GM23338 (cell line): ENCODE measurements around the gene DOCK1. TPM values are rescaled to one million over a fixed set of nuclear protein-coding genes. Genes with fewer than 3 reads are reported as not detected.

Experiments used
- ATAC-seq: fragments of 200-7000 bp; cut with Tn5 transposase; 3 replicates; pipeline ENCODE4 v1.9.1; 2020
- DNase-seq: peaks from one replicate; pipeline ENCODE4 v3.0.0-alpha.2; 2015; ENCODE audit warnings: low spot score
- H2AFZ ChIP-seq: fragments of 200-600 bp; sonication (generic); 2 replicates; pipeline ENCODE4 v1.8.0; 2016; ENCODE audit warnings: antibody characterized with exemption, mild to moderate bottlenecking, moderate library complexity
- H3F3A ChIP-seq: fragments of 200-600 bp; sonication (generic); replicated peaks from 2 replicates; pipeline ENCODE4 v1.8.0; 2017; ENCODE audit warnings: antibody characterized with exemption, mixed run types, low read depth
- H3K27ac ChIP-seq: fragments of 200-600 bp; sonication (generic); 2 replicates; pipeline ENCODE4 v1.6.1; 2016; ENCODE audit warnings: low read depth
- H3K27me3 ChIP-seq: fragments of 200-600 bp; sonication (generic); 2 replicates; pipeline ENCODE4 v1.8.0; 2016; ENCODE audit warnings: mild to moderate bottlenecking, mixed run types, moderate library complexity; ENCODE audit not compliant: insufficient read depth
- H3K36me3 ChIP-seq: fragments of 200-600 bp; sonication (generic); 2 replicates; pipeline ENCODE4 v1.8.0; 2016; ENCODE audit warnings: mild to moderate bottlenecking; ENCODE audit not compliant: insufficient read depth
- H3K4me1 ChIP-seq: fragments of 200-600 bp; sonication (generic); 2 replicates; pipeline ENCODE4 v1.8.0; 2016; ENCODE audit warnings: mild to moderate bottlenecking, moderate library complexity; ENCODE audit not compliant: insufficient read depth
- H3K4me2 ChIP-seq: fragments of 200-600 bp; sonication (generic); 2 replicates; pipeline ENCODE4 v1.7.1; 2017; ENCODE audit warnings: mixed run types
- H3K4me3 ChIP-seq: fragments of 200-600 bp; sonication (generic); 2 replicates; pipeline ENCODE4 v1.6.1; 2016; ENCODE audit warnings: mixed run types
- H3K79me2 ChIP-seq: fragments of 200-600 bp; sonication (generic); replicated peaks from 2 replicates; pipeline ENCODE4 v1.8.0; 2017; ENCODE audit warnings: mild to moderate bottlenecking; ENCODE audit not compliant: insufficient read depth
- H3K9me2 ChIP-seq: fragments of 200-600 bp; sonication (generic); 2 replicates; pipeline ENCODE4 v1.8.0; 2017; ENCODE audit not compliant: insufficient read depth
- H4K20me1 ChIP-seq: fragments of 200-600 bp; sonication (generic); replicated peaks from 2 replicates; pipeline ENCODE4 v1.8.0; 2017; ENCODE audit warnings: mild to moderate bottlenecking; ENCODE audit not compliant: insufficient read depth
- H3K27ac Mint-ChIP-seq: 2 replicates; pipeline ENCODE4 v1.8.0; 2020; ENCODE audit warnings: inconsistent platforms, mild to moderate bottlenecking, moderate library complexity, mixed read lengths
- H3K27me3 Mint-ChIP-seq: 3 replicates; pipeline ENCODE4 v1.8.0; 2022; ENCODE audit warnings: low read depth, mild to moderate bottlenecking, moderate library complexity, mixed read lengths, inconsistent platforms; ENCODE audit not compliant: insufficient read depth, poor library complexity
- H3K36me3 Mint-ChIP-seq: 3 replicates; pipeline ENCODE4 v1.8.0; 2021; ENCODE audit warnings: low read depth, mild to moderate bottlenecking, inconsistent platforms, moderate library complexity, mixed read lengths
- H3K4me1 Mint-ChIP-seq: 3 replicates; pipeline ENCODE4 v1.8.0; 2020; ENCODE audit warnings: mild to moderate bottlenecking, inconsistent platforms, mixed read lengths
- H3K4me3 Mint-ChIP-seq: 3 replicates; pipeline ENCODE4 v1.8.0; 2021; ENCODE audit warnings: moderate library complexity, mild to moderate bottlenecking, inconsistent platforms, mixed read lengths
- H3K9me3 Mint-ChIP-seq: 3 replicates; pipeline ENCODE4 v1.8.0; 2020; ENCODE audit warnings: moderate library complexity, mild to moderate bottlenecking, inconsistent platforms, mixed read lengths
- CREB1 ChIP-seq: fragments of 250-450 bp; sonication (Bioruptor Pico); IDR thresholded peaks from 2 replicates; pipeline ENCODE4 v1.5.0; 2020; ENCODE audit warnings: low read depth, mild to moderate bottlenecking, moderate library complexity
- CTCF ChIP-seq, 2 experiments: fragments of 200-600 bp in 1 of 2; sonication (generic) in 1 of 2; conservative IDR thresholded peaks; 2 replicates each; pipeline versions ENCODE4 v1.5.1 to v1.6.1; 2016 to 2017; ENCODE audit warnings: antibody characterized with exemption in 2 of 2, low read depth in 2 of 2, mild to moderate bottlenecking in 2 of 2, moderate library complexity in 1 of 2
- ETS1 ChIP-seq: IDR thresholded peaks from 2 replicates; pipeline ENCODE4 v1.6.1; 2016; ENCODE audit warnings: antibody characterized with exemption
- EZH2 ChIP-seq: fragments of 200-600 bp; sonication (generic); IDR thresholded peaks from one replicate; pipeline ENCODE4 v1.8.0; 2017; ENCODE audit warnings: antibody characterized with exemption, mild to moderate bottlenecking, low read depth; ENCODE audit not compliant: unreplicated experiment
- JUNB ChIP-seq: IDR thresholded peaks from one replicate; pipeline ENCODE4 v1.6.1; 2016; ENCODE audit warnings: antibody characterized with exemption; ENCODE audit not compliant: unreplicated experiment
- NANOG ChIP-seq: IDR thresholded peaks from 2 replicates; pipeline ENCODE4 v1.6.1; 2016; ENCODE audit warnings: antibody characterized with exemption, borderline replicate concordance
- POLR2AphosphoS5 ChIP-seq: IDR thresholded peaks from 2 replicates; pipeline ENCODE4 v1.6.1; 2016; ENCODE audit warnings: antibody characterized with exemption, low read depth
- REST ChIP-seq: IDR thresholded peaks from one replicate; pipeline ENCODE4 v1.6.1; 2018; ENCODE audit warnings: antibody characterized with exemption; ENCODE audit not compliant: unreplicated experiment
- STAT1 ChIP-seq: IDR thresholded peaks from one replicate; pipeline ENCODE4 v1.6.1; 2016; ENCODE audit warnings: antibody characterized with exemption; ENCODE audit not compliant: unreplicated experiment
- ZNF331 ChIP-seq: fragments of 250-450 bp; sonication (Bioruptor Pico); IDR thresholded peaks from 2 replicates; pipeline ENCODE4 v1.5.0; 2020; ENCODE audit warnings: low read depth, mild to moderate bottlenecking, moderate library complexity
- ZNF462 ChIP-seq: fragments of 250-450 bp; sonication (Bioruptor Pico); IDR thresholded peaks from 2 replicates; pipeline ENCODE4 v1.5.0; 2020; ENCODE audit warnings: mild to moderate bottlenecking, moderate library complexity
- polyA plus RNA-seq: library from polyadenylated mRNA; unstranded; fragments of >200 nt; fragmentation: Nextera tagmentation; extraction: Ambion mirVana; gene quantifications from 2 replicates; pipeline ENCODE4 v1.2.1, GENCODE V29; 2016
- total RNA-seq: library from RNA; depleted of rRNA; stranded (reverse); fragments of >200 nt; shearing (Covaris generic); gene quantifications from 2 replicates; pipeline ENCODE4 v1.2.3, GENCODE V29; 2014

Gene DOCK1
- total and polyA plus RNA-seq, 2 experiments from 2014 or later = 13.2 to 55.3 TPM

GRCh38 chr10:127262606-127263005 is 357.4 kb downstream of the DOCK1 start (continued):
- TF ChIP-seq STAT1 (no peak), ZNF331 (no peak), CTCF (conservative IDR thresholded peaks at IDR 0.05; ENCODE audit: low read depth in 2 of 2) (no peak), REST (no peak), EZH2 (no peak), CREB1 (CRISPR knock-in tag) (no peak), ETS1 (no peak), POLR2AphosphoS5 (no peak)

GRCh38 chr10:127265288-127265687 is 360.1 kb downstream of the DOCK1 start:
- 0 out of 2 replicates have a peak, but pooled peaks cover 4% of the 10 kb centered on the region for H3F3A ChIP-seq
- 0 out of 2 replicates have a peak, but pooled peaks cover 2% of the 10 kb centered on the region for H4K20me1 ChIP-seq
- peaks cover 15% of the 10 kb centered on the region for H3K9me3 Mint-ChIP-seq
- H3K27me3 ChIP-seq = no peaks in the 10 kb centered on the region
- no peaks in the 10 kb centered on the region for H3K79me2 ChIP-seq
- H3K4me1 ChIP-seq = no peaks in the 10 kb centered on the region
- no peak for ATAC-seq
- no peak for DNase-seq
- no peak overlapping the region for H2AFZ ChIP-seq
- H3K9me2 ChIP-seq = no peaks in the 10 kb centered on the region
- H3K36me3 ChIP-seq = no peaks in the 10 kb centered on the region
- H3K27me3 Mint-ChIP-seq = peaks cover 8% of the 10 kb centered on the region
- peaks cover 20% of the 10 kb centered on the region for H3K36me3 Mint-ChIP-seq
- H3K4me2 ChIP-seq = no peak overlapping the region
- H3K27ac ChIP-seq = no peak overlapping the region
- H3K4me3 Mint-ChIP-seq = no peak overlapping the region
- H3K4me3 ChIP-seq = no peak overlapping the region
- peaks cover 9% of the 10 kb centered on the region for H3K4me1 Mint-ChIP-seq
- no peak overlapping the region for H3K27ac Mint-ChIP-seq
- TF ChIP-seq ZNF462 (no peak), NANOG (no peak), ZNF331 (no peak), JUNB (no peak)
